T-helper 2 cell treated with Interferon-gamma antibody and Interleukin-4, amounts not matched to agents 5 μg/mL and 100 μg/mL, for 36 hours (primary cell): ENCODE results near the gene PCYOX1L.
A peak's percentile ranks its signal among the peaks of the same experiment; 100 is the strongest.

Experiments used
- DNase-seq: peaks from one replicate; pipeline ENCODE4 v3.0.0; 2021; ENCODE audit warnings: low spot score
- H3K27ac Mint-ChIP-seq: one replicate; pipeline ENCODE4 v1.8.0; 2021; ENCODE audit warnings: mild to moderate bottlenecking, mixed read lengths
- H3K27me3 Mint-ChIP-seq: one replicate; pipeline ENCODE4 v1.8.0; 2021; ENCODE audit warnings: low read depth, mixed read lengths
- H3K36me3 Mint-ChIP-seq: one replicate; pipeline ENCODE4 v1.8.0; 2021; ENCODE audit warnings: low read depth, mixed read lengths
- H3K4me1 Mint-ChIP-seq: one replicate; pipeline ENCODE4 v1.8.0; 2021; ENCODE audit warnings: low read depth, mixed read lengths
- H3K4me3 Mint-ChIP-seq: one replicate; pipeline ENCODE4 v1.8.0; 2022; ENCODE audit warnings: mild to moderate bottlenecking, moderate library complexity, mixed read lengths
- H3K9me3 Mint-ChIP-seq: one replicate; pipeline ENCODE4 v1.8.0; 2021; ENCODE audit warnings: mixed read lengths

Gene PCYOX1L

GRCh38 chr5:149348518-149348917, 9.3 kb upstream of the PCYOX1L start:
- Mint-ChIP-seq H3K4me3 (peak overlapping the region; percentile 84), H3K27me3 (no peaks in the 10 kb centered on the region), H3K9me3 (no peaks in the 10 kb centered on the region), H3K27ac (peak overlapping the region; percentile 85), H3K36me3 (peaks cover 76% of the 10 kb centered on the region), H3K4me1 (peaks cover 69% of the 10 kb centered on the region)
- no peak for DNase-seq

GRCh38 chr5:149349382-149349781, 8.5 kb upstream of the PCYOX1L start:
- Mint-ChIP-seq H3K9me3 (no peaks in the 10 kb centered on the region), H3K4me3 (peak overlapping the region; percentile 84), H3K27ac (peak overlapping the region; percentile 85), H3K36me3 (peaks cover 83% of the 10 kb centered on the region), H3K4me1 (peaks cover 68% of the 10 kb centered on the region), H3K27me3 (no peaks in the 10 kb centered on the region)
- no peak for DNase-seq

GRCh38 chr5:149352169-149352568, 5.7 kb upstream of the PCYOX1L start:
- peak overlapping the region; percentile 3 for H3K27ac Mint-ChIP-seq

GRCh38 chr5:149353911-149354310, 3.9 kb upstream of the PCYOX1L start:
- Mint-ChIP-seq H3K4me3 (peak overlapping the region; percentile 52), H3K4me1 (peaks cover 67% of the 10 kb centered on the region), H3K36me3 (peaks cover 73% of the 10 kb centered on the region), H3K9me3 (no peaks in the 10 kb centered on the region), H3K27me3 (no peaks in the 10 kb centered on the region), H3K27ac (peak overlapping the region; percentile 38)
- DNase-seq = no peak

More at GRCh38 chr5:149352169-149352568, 5.7 kb upstream of the PCYOX1L start:
- Mint-ChIP-seq H3K9me3 (no peaks in the 10 kb centered on the region), H3K36me3 (peaks cover 88% of the 10 kb centered on the region), H3K4me3 (peak overlapping the region; percentile 28), H3K4me1 (peaks cover 75% of the 10 kb centered on the region), H3K27me3 (no peaks in the 10 kb centered on the region)
- DNase-seq = no peak

- peak overlapping the region; percentile 23 for H3K4me3 Mint-ChIP-seq
- peak; percentile 28 for DNase-seq
- no peaks in the 10 kb centered on the region for H3K27me3 Mint-ChIP-seq
- no peaks in the 10 kb centered on the region for H3K9me3 Mint-ChIP-seq
- H3K4me1 Mint-ChIP-seq = peaks cover 69% of the 10 kb centered on the region
- H3K36me3 Mint-ChIP-seq = peaks cover 63% of the 10 kb centered on the region
- H3K27ac Mint-ChIP-seq = peak overlapping the region; percentile 29
These were observed 2.2 kb upstream of the PCYOX1L start for GRCh38 chr5:149355688-149356087.

GRCh38 chr5:149356391-149356790, 1.5 kb upstream of the PCYOX1L start:
- Mint-ChIP-seq H3K9me3 (no peaks in the 10 kb centered on the region), H3K27me3 (no peaks in the 10 kb centered on the region), H3K27ac (peak overlapping the region; percentile 47), H3K36me3 (peaks cover 59% of the 10 kb centered on the region), H3K4me1 (peaks cover 68% of the 10 kb centered on the region), H3K4me3 (no peak overlapping the region)
- peak; percentile 27 for DNase-seq

GRCh38 chr5:149358294-149358651, 427 bp downstream of the PCYOX1L start:
- peaks cover 41% of the 10 kb centered on the region for H3K36me3 Mint-ChIP-seq
- H3K9me3 Mint-ChIP-seq = no peaks in the 10 kb centered on the region
- H3K27ac Mint-ChIP-seq = peak overlapping the region; percentile 82
- H3K4me3 Mint-ChIP-seq = peak overlapping the region; percentile 97
- no peak for DNase-seq
- no peaks in the 10 kb centered on the region for H3K27me3 Mint-ChIP-seq
- H3K4me1 Mint-ChIP-seq = peaks cover 53% of the 10 kb centered on the region

GRCh38 chr5:149358868-149359495, 1.1 kb downstream of the PCYOX1L start:
- H3K27ac Mint-ChIP-seq = peak overlapping the region; percentile 75
- H3K36me3 Mint-ChIP-seq = peaks cover 36% of the 10 kb centered on the region
- H3K9me3 Mint-ChIP-seq = no peaks in the 10 kb centered on the region
- H3K4me1 Mint-ChIP-seq = peaks cover 49% of the 10 kb centered on the region
- no peaks in the 10 kb centered on the region for H3K27me3 Mint-ChIP-seq
- H3K4me3 Mint-ChIP-seq = peak overlapping the region; percentile 97
- DNase-seq = no peak

GRCh38 chr5:149360272-149360671, 2.4 kb downstream of the PCYOX1L start:
- DNase-seq = no peak
- H3K27ac Mint-ChIP-seq = peak overlapping the region; percentile 76
- no peaks in the 10 kb centered on the region for H3K27me3 Mint-ChIP-seq
- peaks cover 26% of the 10 kb centered on the region for H3K36me3 Mint-ChIP-seq
- no peaks in the 10 kb centered on the region for H3K9me3 Mint-ChIP-seq
- H3K4me1 Mint-ChIP-seq = peaks cover 40% of the 10 kb centered on the region
- peak overlapping the region; percentile 57 for H3K4me3 Mint-ChIP-seq

- Mint-ChIP-seq H3K4me3 (no peak overlapping the region), H3K27ac (no peak overlapping the region)
- DNase-seq = no peak
These were observed 4.7 kb downstream of the PCYOX1L start for GRCh38 chr5:149362541-149362940.

GRCh38 chr5:149363358-149363757, 5.5 kb downstream of the PCYOX1L start:
- no peak for DNase-seq
- no peak overlapping the region for H3K27ac Mint-ChIP-seq
- peaks cover 30% of the 10 kb centered on the region for H3K4me1 Mint-ChIP-seq
- H3K4me3 Mint-ChIP-seq = no peak overlapping the region
- peaks cover 22% of the 10 kb centered on the region for H3K36me3 Mint-ChIP-seq
- no peaks in the 10 kb centered on the region for H3K9me3 Mint-ChIP-seq
- no peaks in the 10 kb centered on the region for H3K27me3 Mint-ChIP-seq

More at GRCh38 chr5:149362541-149362940, 4.7 kb downstream of the PCYOX1L start:
- H3K9me3 Mint-ChIP-seq = no peaks in the 10 kb centered on the region
- H3K27me3 Mint-ChIP-seq = no peaks in the 10 kb centered on the region
- peaks cover 31% of the 10 kb centered on the region for H3K4me1 Mint-ChIP-seq
- peaks cover 18% of the 10 kb centered on the region for H3K36me3 Mint-ChIP-seq

- Mint-ChIP-seq H3K9me3 (no peaks in the 10 kb centered on the region), H3K27ac (no peak overlapping the region), H3K4me1 (peaks cover 24% of the 10 kb centered on the region), H3K4me3 (no peak overlapping the region), H3K36me3 (peaks cover 22% of the 10 kb centered on the region), H3K27me3 (no peaks in the 10 kb centered on the region)
- no peak for DNase-seq
These were observed 6.1 kb downstream of the PCYOX1L start for GRCh38 chr5:149363936-149364335.

- Mint-ChIP-seq H3K27me3 (no peaks in the 10 kb centered on the region), H3K9me3 (no peaks in the 10 kb centered on the region), H3K4me1 (peaks cover 19% of the 10 kb centered on the region), H3K4me3 (no peak overlapping the region), H3K36me3 (peaks cover 20% of the 10 kb centered on the region), H3K27ac (no peak overlapping the region)
- DNase-seq = no peak
These were observed 6.9 kb downstream of the PCYOX1L start for GRCh38 chr5:149364719-149365118.

- Mint-ChIP-seq H3K36me3 (peaks cover 18% of the 10 kb centered on the region), H3K9me3 (no peaks in the 10 kb centered on the region), H3K27me3 (no peaks in the 10 kb centered on the region), H3K4me1 (peaks cover 12% of the 10 kb centered on the region), H3K4me3 (no peak overlapping the region), H3K27ac (no peak overlapping the region)
- no peak for DNase-seq
These were observed 7.6 kb downstream of the PCYOX1L start for GRCh38 chr5:149365418-149365817.

- Mint-ChIP-seq H3K36me3 (peaks cover 14% of the 10 kb centered on the region), H3K9me3 (no peaks in the 10 kb centered on the region), H3K27me3 (no peaks in the 10 kb centered on the region), H3K4me3 (no peak overlapping the region), H3K27ac (no peak overlapping the region), H3K4me1 (peaks cover 6% of the 10 kb centered on the region)
- DNase-seq = no peak
These were observed 8.4 kb downstream of the PCYOX1L start for GRCh38 chr5:149366169-149366729.
